ENCODE data around the gene GSTA1. TPM values are rescaled to one million over a fixed set of nuclear protein-coding genes. Genes with fewer than 3 reads are reported as not detected.
"Not testable (repeated sequence)": the region's sequence is repeated elsewhere in the genome, so short reads cannot be mapped to it uniquely, and the experiment has no call there.

GSTA1 gene
- total and polyA plus RNA-seq, 4 donors: 1.7 to 248 TPM; not detected in 2

DNA sequence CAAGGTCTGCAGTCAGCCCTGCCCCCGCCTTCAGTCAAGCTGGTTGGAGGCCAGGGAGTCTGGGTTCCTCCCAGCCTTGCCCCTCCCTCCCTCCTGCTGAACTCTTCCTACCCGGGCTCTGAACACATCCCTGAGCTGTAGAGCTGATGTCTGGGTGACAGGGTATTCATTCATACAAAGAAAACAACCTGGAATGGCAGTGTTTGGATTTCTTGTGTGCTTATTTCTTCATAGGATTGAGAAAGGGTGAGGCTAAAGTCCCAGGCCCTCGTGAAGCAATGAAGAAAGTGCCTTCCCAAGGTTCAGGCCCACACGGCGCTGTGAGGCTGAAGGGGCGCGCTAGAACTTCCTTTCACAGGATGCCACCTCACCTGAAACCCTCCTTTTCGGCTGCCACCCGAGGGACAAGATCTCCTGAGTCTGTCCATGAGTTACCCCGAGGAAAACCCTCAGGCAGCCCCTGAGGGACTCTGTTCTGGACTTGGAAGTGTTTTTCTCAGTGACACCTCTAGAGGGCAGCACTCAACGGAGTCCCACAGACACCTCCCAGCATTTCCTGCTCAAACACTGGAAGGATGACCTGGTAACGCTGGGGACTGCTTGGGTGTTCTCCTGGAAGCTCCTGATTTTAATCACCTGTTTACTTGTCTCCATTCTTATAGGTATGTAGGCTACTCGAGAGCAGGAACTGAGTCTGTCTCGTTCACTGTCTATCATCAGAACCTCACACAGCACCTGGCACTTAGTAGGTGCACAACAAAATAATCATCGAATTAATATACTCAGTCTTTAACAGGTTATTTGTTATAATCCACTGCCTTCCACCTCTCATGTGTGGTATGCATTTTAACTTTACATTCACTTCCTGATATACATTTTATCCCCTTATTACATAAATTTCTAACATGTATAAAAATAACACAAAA is 11.8 kb upstream of the GSTA1 start:
- peaks cover 0 to 1% of the 10 kb centered on the region in 2 donors for H3K4me1 ChIP-seq (ENCODE audit: control insufficient read depth in 1 of 2, insufficient read depth in 2 of 2, low read length in 2 of 2)
- intact Hi-C loops (cut with DNase I): no loop called here
- 35 to 42% methylated on average over 15 of the region's 15 CpGs for WGBS, 2 donors
- peak; percentile 74 for ATAC-seq (ENCODE audit: low FRiP score)
- DNase-seq: no peak
- H3K9me3 ChIP-seq (ENCODE audit: control insufficient read depth, low read length): no peaks in the 10 kb centered on the region
- no peak overlapping the region for H3K27ac ChIP-seq (ENCODE audit: low read depth in 1 of 2, low read length in 2 of 2)
- no peak overlapping the region for H3K4me3 ChIP-seq (ENCODE audit: low read length in 2 of 2)
- H3K27me3 ChIP-seq (ENCODE audit: control insufficient read depth in 1 of 2, insufficient read depth in 2 of 2, low read length in 1 of 2): no peaks in the 10 kb centered on the region
- H3K36me3 ChIP-seq (ENCODE audit: control insufficient read depth in 1 of 2, insufficient read depth in 2 of 2, low read length in 1 of 2): no peaks in the 10 kb centered on the region

DNA sequence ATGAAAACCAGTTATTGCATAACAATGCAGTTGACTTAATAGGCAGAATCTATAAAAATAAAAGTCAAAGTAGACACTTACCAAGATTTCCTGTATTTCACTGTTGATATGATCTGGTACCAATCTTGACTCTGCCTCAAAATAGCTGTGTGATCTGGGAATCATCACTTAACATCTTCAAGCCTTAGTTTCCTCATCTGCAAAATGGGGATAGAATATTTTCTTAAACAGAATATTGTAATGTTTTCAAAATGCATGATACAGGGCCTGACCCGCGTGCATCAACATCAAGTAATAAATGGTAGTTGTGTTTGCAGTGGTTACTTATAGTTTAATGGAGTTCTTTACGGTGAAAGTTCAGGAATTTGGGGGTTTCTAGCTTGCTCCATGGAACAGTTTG is 10.9 kb upstream of the GSTA1 start:
- H3K27me3 ChIP-seq (ENCODE audit: control insufficient read depth in 1 of 2, insufficient read depth in 2 of 2, low read length in 1 of 2); H3K27ac ChIP-seq (ENCODE audit: low read depth in 1 of 2, low read length in 2 of 2); DNase-seq; H3K4me1 ChIP-seq (ENCODE audit: control insufficient read depth in 1 of 2, insufficient read depth in 2 of 2, low read length in 2 of 2); intact Hi-C loops (cut with DNase I); ATAC-seq (ENCODE audit: low FRiP score); H3K9me3 ChIP-seq (ENCODE audit: control insufficient read depth, low read length); H3K36me3 ChIP-seq (ENCODE audit: control insufficient read depth in 1 of 2, insufficient read depth in 2 of 2, low read length in 1 of 2); H3K4me3 ChIP-seq (ENCODE audit: low read length in 2 of 2): not testable (repeated sequence)
- 60 to 64% methylated on average over 3 of the region's 3 CpGs for WGBS, 2 donors

DNA sequence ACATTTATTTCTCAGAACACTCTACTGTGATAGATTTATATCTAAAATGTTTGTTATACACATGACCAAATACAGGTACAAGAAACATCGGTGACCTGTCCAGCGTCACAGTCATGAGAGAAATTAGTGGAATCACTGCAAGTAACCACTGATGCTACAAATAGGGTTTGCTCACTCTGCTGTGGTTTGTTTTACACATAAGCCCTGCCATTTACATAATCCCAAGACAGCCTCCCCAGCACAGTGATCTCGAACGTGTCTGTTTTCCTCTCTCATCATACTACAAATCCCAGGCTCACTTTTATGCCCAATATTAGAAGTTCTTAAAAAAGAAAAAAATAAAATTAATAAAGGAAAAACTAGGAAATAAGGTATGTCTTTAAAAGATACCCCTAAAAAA is 6.2 kb upstream of the GSTA1 start:
- H3K36me3 ChIP-seq (ENCODE audit: control insufficient read depth in 1 of 2, insufficient read depth in 2 of 2, low read length in 1 of 2); H3K9me3 ChIP-seq (ENCODE audit: control insufficient read depth, low read length); ATAC-seq (ENCODE audit: low FRiP score); H3K27ac ChIP-seq (ENCODE audit: low read depth in 1 of 2, low read length in 2 of 2); H3K4me3 ChIP-seq (ENCODE audit: low read length in 2 of 2); DNase-seq; intact Hi-C loops (cut with DNase I); H3K27me3 ChIP-seq (ENCODE audit: control insufficient read depth in 1 of 2, insufficient read depth in 2 of 2, low read length in 1 of 2); H3K4me1 ChIP-seq (ENCODE audit: control insufficient read depth in 1 of 2, insufficient read depth in 2 of 2, low read length in 2 of 2): not testable (repeated sequence)
- 85 to 86% methylated on average over 4 of the region's 4 CpGs for WGBS, 2 donors

DNA sequence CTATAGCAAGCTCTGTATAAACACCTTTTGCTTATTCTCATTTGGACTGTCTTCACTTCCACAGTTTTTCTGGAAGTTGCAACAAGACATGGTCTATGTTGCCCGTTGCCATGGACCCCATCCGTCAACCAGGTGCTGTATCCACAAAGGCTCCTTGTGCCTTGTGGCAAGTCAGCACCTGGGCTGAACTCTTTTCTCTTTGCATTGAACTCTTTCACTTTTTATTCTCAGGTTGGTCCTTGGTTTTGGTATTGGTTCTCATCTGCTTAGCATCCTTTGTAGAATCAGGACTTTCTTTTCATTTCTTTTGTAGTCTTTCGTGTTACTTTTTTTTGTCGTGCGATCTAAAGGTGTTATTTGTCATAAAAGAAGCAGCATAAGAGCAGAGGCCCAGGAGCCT is 5.0 kb upstream of the GSTA1 start:
- Histone ChIP-seq H3K4me1 (ENCODE audit: control insufficient read depth in 1 of 2, insufficient read depth in 2 of 2, low read length in 2 of 2) (no peaks in the 10 kb centered on the region), H3K4me3 (ENCODE audit: low read length in 2 of 2) (no peak overlapping the region), H3K9me3 (ENCODE audit: control insufficient read depth, low read length) (no peaks in the 10 kb centered on the region), H3K36me3 (ENCODE audit: control insufficient read depth in 1 of 2, insufficient read depth in 2 of 2, low read length in 1 of 2) (no peaks in the 10 kb centered on the region), H3K27ac (ENCODE audit: low read depth in 1 of 2, low read length in 2 of 2) (no peak overlapping the region), H3K27me3 (ENCODE audit: control insufficient read depth in 1 of 2, insufficient read depth in 2 of 2, low read length in 1 of 2) (no peaks in the 10 kb centered on the region)
- intact Hi-C loops (cut with DNase I): no loop called here
- 89 to 92% methylated on average over 5 of the region's 5 CpGs for WGBS, 2 donors
- DNase-seq: no peak
- ATAC-seq (ENCODE audit: low FRiP score): no peak

DNA sequence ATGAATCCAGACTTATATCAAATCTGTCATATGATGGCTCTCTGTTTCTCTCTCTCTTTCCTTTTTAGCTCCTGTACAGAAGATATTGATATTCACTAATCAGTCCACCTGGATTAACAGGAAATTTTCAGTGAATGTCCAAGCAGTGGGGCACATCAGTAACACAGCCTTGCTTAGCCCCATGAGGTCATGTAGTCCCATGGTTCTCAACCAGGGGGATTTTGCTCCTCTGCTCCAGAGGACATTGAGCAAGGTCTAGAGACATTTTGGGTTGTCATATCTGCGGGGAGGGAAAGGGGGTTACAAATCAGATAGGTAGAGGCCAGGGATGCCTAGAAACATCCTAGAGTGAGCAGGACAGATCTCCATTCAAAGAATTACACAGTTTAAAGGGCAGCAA is 810 bp downstream of the GSTA1 start:
- 85 to 90% methylated on average over 1 of the region's 1 CpG for WGBS, 2 donors
- no peaks in the 10 kb centered on the region for H3K36me3 ChIP-seq (ENCODE audit: control insufficient read depth in 1 of 2, insufficient read depth in 2 of 2, low read length in 1 of 2)
- DNase-seq (no peak), ATAC-seq (ENCODE audit: low FRiP score) (no peak)
- H3K4me1 ChIP-seq (ENCODE audit: control insufficient read depth in 1 of 2, insufficient read depth in 2 of 2, low read length in 2 of 2): no peaks in the 10 kb centered on the region
- H3K9me3 ChIP-seq (ENCODE audit: control insufficient read depth, low read length): no peaks in the 10 kb centered on the region
- intact Hi-C loops (cut with DNase I): no loop called here
- no peak overlapping the region for H3K4me3 ChIP-seq (ENCODE audit: low read length in 2 of 2)
- H3K27me3 ChIP-seq (ENCODE audit: control insufficient read depth in 1 of 2, insufficient read depth in 2 of 2, low read length in 1 of 2): no peaks in the 10 kb centered on the region
- no peak overlapping the region for H3K27ac ChIP-seq (ENCODE audit: low read depth in 1 of 2, low read length in 2 of 2)

DNA sequence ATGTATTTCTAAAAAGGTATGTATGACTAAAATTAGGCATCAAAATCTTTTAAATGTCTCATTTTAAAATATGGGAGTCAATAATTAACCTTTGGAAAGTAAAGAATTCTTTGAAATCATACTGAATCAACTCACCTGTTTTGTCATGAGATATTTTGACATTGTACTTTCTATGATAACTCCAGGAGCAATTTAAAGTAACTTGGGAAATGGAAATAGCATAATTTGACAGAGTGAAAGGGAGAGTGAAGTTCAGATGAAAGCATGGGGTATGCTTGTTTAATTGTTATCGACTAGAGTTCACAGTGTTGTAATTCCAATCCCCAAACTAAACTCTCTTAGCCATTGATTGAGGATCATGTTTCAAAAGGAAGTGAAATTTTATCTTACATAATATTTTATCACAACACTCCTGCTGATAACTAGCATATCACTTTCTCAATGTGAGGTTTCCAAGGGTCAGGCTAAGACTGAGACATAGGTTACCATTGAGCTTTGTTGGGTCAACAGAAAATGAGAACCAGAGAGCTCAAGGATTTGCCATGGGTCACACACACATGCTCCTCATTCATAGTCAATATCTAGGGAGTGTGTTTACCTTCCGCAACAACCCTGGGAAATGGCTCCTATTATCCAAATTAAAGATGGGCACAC is 2.3 kb downstream of the GSTA1 start:
- Histone ChIP-seq H3K27ac (ENCODE audit: low read depth in 1 of 2, low read length in 2 of 2) (no peak overlapping the region), H3K36me3 (ENCODE audit: control insufficient read depth in 1 of 2, insufficient read depth in 2 of 2, low read length in 1 of 2) (no peaks in the 10 kb centered on the region), H3K9me3 (ENCODE audit: control insufficient read depth, low read length) (no peaks in the 10 kb centered on the region), H3K27me3 (ENCODE audit: control insufficient read depth in 1 of 2, insufficient read depth in 2 of 2, low read length in 1 of 2) (no peaks in the 10 kb centered on the region), H3K4me3 (ENCODE audit: low read length in 2 of 2) (no peak overlapping the region), H3K4me1 (ENCODE audit: control insufficient read depth in 1 of 2, insufficient read depth in 2 of 2, low read length in 2 of 2) (no peaks in the 10 kb centered on the region)
- 90 to 92% methylated on average over 2 of the region's 2 CpGs for WGBS, 2 donors
- intact Hi-C loops (cut with DNase I): no loop called here
- DNase-seq (no peak), ATAC-seq (ENCODE audit: low FRiP score) (no peak)

DNA sequence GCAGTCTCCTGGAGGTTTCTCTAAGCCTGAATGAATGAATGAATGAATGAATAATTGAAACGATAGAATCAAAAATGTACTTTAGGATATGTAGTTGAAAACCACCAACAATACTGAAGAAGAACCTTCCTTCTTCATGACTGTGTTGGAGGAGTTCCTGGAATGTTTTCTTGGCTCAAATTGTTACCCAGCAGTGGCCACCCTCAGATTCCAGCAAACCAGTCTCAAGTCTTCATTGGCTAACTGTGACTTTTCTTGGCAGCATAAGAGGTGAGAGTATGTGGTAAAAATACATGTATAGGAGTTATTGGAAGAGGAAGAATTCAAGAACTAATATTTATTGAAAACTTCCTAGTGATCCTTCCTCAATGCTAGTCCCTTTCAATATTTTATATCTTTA is 4.3 kb downstream of the GSTA1 start:
- intact Hi-C loops (cut with DNase I); DNase-seq; H3K4me1 ChIP-seq (ENCODE audit: control insufficient read depth in 1 of 2, insufficient read depth in 2 of 2, low read length in 2 of 2); H3K36me3 ChIP-seq (ENCODE audit: control insufficient read depth in 1 of 2, insufficient read depth in 2 of 2, low read length in 1 of 2); H3K27me3 ChIP-seq (ENCODE audit: control insufficient read depth in 1 of 2, insufficient read depth in 2 of 2, low read length in 1 of 2); ATAC-seq (ENCODE audit: low FRiP score); H3K4me3 ChIP-seq (ENCODE audit: low read length in 2 of 2); H3K9me3 ChIP-seq (ENCODE audit: control insufficient read depth, low read length); H3K27ac ChIP-seq (ENCODE audit: low read depth in 1 of 2, low read length in 2 of 2): not testable (repeated sequence)
- WGBS, 2 donors: 81 to 85% methylated on average over 1 of the region's 1 CpG

DNA sequence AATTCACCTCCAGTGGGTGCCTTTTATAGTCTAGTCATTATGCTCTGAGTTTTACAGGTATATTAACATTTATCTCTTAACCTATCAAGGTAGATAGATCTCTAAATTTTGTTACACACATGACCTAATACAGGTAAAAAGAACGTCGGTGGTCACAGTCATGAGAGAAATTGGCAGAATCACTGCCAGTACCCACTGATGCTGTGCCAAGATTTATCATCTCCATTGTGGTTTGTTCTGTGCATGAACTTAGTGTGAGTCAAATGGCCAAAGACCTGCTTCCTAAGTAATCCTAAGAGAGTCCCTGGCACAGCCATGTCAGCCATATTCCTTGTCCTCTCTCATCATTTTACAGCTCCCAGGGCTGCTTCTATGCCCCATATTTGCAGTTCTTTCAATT is 9.2 kb downstream of the GSTA1 start:
- H3K4me1 ChIP-seq (ENCODE audit: control insufficient read depth in 1 of 2, insufficient read depth in 2 of 2, low read length in 2 of 2); H3K36me3 ChIP-seq (ENCODE audit: control insufficient read depth in 1 of 2, insufficient read depth in 2 of 2, low read length in 1 of 2); DNase-seq; H3K4me3 ChIP-seq (ENCODE audit: low read length in 2 of 2); intact Hi-C loops (cut with DNase I); H3K27ac ChIP-seq (ENCODE audit: low read depth in 1 of 2, low read length in 2 of 2); ATAC-seq (ENCODE audit: low FRiP score); H3K9me3 ChIP-seq (ENCODE audit: control insufficient read depth, low read length); H3K27me3 ChIP-seq (ENCODE audit: control insufficient read depth in 1 of 2, insufficient read depth in 2 of 2, low read length in 1 of 2): not testable (repeated sequence)
- WGBS, 2 donors: 84 to 88% methylated on average over 2 of the region's 2 CpGs

DNA sequence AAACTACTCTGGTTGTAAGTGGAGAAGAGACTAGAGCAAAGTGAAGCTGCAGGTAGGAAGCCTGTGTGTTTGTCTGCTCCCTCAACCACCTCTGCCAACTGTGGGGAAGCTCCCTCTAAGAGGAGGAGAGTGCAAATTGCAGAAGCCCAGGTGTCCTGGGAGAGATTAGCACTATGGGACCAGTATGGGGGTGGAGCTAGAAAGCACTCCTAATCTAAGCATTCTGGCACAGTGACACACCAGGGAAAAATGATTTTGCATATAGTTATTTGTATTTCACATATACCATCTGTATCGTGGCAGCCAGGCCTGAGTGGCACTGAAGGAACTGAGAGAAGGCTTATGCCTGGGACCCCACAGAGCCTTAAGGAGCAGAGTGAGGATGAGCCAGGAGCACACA is 12.8 kb downstream of the GSTA1 start:
- intact Hi-C loops (cut with DNase I): no loop called here
- ATAC-seq (ENCODE audit: low FRiP score) (no peak), DNase-seq (no peak)
- no peaks in the 10 kb centered on the region for H3K27me3 ChIP-seq (ENCODE audit: control insufficient read depth in 1 of 2, insufficient read depth in 2 of 2, low read length in 1 of 2)
- H3K36me3 ChIP-seq (ENCODE audit: control insufficient read depth in 1 of 2, insufficient read depth in 2 of 2, low read length in 1 of 2): no peaks in the 10 kb centered on the region
- H3K27ac ChIP-seq (ENCODE audit: low read depth in 1 of 2, low read length in 2 of 2): no peak overlapping the region
- H3K4me1 ChIP-seq (ENCODE audit: control insufficient read depth in 1 of 2, insufficient read depth in 2 of 2, low read length in 2 of 2): no peaks in the 10 kb centered on the region
- H3K4me3 ChIP-seq (ENCODE audit: low read length in 2 of 2): no peak overlapping the region
- H3K9me3 ChIP-seq (ENCODE audit: control insufficient read depth, low read length): no peaks in the 10 kb centered on the region
- WGBS, 2 donors: 0% methylated on average over 1 of the region's 1 CpG

Data from aorta (tissue), 5 donors.